ENCODE data around the gene DDA1.
"Not testable (repeated sequence)": the region's sequence is repeated elsewhere in the genome, so short reads cannot be mapped to it uniquely, and the experiment has no call there.

The DDA1 gene

GRCh38 chr19:17348700-17349099, 39.3 kb downstream of the DDA1 start:
- no peak for DNase-seq

GRCh38 chr19:17351815-17352435, 42.6 kb downstream of the DDA1 start:
- DNase-seq = no peak

- DNase-seq = no peak
Observed at GRCh38 chr19:17352608-17353280, 43.4 kb downstream of the DDA1 start.

- no peak for DNase-seq
Observed at GRCh38 chr19:17353386-17353785, 44.0 kb downstream of the DDA1 start.

- no peak for DNase-seq
Observed at GRCh38 chr19:17357078-17357666, 47.8 kb downstream of the DDA1 start.

- DNase-seq = no peak
Observed at GRCh38 chr19:17357724-17358123, 48.4 kb downstream of the DDA1 start.

- DNase-seq = no peak
Observed at GRCh38 chr19:17358395-17358794, 49.0 kb downstream of the DDA1 start.

- DNase-seq = no peak
Observed at GRCh38 chr19:17359905-17360800, 50.8 kb downstream of the DDA1 start.

GRCh38 chr19:17363852-17364605, 54.7 kb downstream of the DDA1 start:
- not testable (repeated sequence) for DNase-seq

- no peak for DNase-seq
Observed at GRCh38 chr19:17365361-17365760, 56.0 kb downstream of the DDA1 start.

GRCh38 chr19:17370026-17370587, 60.7 kb downstream of the DDA1 start:
- DNase-seq = no peak
